Astrocyte (in vitro differentiated cells and primary cell): ENCODE results near the gene RAD50.

Experiments
- EZH2 ChIP-seq: IDR thresholded peaks from 2 replicates; pipeline ENCODE4 v1.6.1; 2012; ENCODE audit warnings: mild to moderate bottlenecking, low read length, inconsistent platforms; ENCODE audit not compliant: insufficient read depth
- TF ChIP-seq, protein P1 (sequence below): IDR thresholded peaks from 2 replicates; pipeline ENCODE4 v1.5.1; 2011; ENCODE audit warnings: low read depth, mild to moderate bottlenecking, inconsistent platforms, low read length, moderate library complexity; ENCODE audit not compliant: insufficient read depth

DNA sequence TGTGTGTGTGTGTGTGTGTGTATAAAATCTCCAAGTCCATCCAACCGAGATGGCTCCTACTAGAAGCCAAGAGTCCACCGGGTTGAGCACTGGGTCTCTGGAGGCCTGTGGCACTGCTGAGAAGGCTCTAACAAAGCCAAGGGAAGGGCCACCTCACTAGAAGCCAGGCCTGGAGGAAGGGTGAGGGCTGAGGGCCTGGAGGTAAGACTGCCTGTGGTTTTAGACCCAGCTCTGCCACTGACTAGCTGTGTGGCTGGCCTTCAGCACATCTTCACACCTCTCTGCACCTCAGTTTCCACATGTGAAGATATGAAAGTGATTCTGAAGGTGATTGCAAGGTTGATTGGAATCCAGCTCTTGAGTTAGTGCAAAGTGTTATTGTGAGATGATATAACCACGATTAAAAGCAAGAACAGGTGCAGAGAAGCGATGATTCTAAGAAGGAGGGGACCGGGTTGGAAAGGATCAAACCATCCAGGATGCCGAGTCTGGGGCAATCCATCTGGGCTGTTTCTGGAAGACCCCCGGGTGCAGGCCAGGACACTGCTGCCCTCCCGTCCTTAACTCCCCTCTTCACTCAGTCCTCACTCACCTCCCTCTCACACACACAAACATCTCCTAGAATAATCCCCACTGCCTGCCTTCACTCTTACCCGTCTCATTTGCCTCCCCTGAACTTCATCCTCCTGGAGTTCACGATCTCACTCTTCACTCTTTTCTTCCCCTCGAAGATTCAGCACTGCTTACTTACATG is 119.3 kb downstream of the RAD50 start:
- TF ChIP-seq, protein P1, sequence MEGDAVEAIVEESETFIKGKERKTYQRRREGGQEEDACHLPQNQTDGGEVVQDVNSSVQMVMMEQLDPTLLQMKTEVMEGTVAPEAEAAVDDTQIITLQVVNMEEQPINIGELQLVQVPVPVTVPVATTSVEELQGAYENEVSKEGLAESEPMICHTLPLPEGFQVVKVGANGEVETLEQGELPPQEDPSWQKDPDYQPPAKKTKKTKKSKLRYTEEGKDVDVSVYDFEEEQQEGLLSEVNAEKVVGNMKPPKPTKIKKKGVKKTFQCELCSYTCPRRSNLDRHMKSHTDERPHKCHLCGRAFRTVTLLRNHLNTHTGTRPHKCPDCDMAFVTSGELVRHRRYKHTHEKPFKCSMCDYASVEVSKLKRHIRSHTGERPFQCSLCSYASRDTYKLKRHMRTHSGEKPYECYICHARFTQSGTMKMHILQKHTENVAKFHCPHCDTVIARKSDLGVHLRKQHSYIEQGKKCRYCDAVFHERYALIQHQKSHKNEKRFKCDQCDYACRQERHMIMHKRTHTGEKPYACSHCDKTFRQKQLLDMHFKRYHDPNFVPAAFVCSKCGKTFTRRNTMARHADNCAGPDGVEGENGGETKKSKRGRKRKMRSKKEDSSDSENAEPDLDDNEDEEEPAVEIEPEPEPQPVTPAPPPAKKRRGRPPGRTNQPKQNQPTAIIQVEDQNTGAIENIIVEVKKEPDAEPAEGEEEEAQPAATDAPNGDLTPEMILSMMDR = no peak
- no peak for TF ChIP-seq EZH2
